Kidney capillary endothelial cell (primary cell): Measurements from ENCODE around the gene LOX.

Experiments
- DNase-seq: peaks from one replicate; pipeline ENCODE4 v3.0.0-alpha.2; 2018; ENCODE audit warnings: low spot score

The LOX gene

DNA sequence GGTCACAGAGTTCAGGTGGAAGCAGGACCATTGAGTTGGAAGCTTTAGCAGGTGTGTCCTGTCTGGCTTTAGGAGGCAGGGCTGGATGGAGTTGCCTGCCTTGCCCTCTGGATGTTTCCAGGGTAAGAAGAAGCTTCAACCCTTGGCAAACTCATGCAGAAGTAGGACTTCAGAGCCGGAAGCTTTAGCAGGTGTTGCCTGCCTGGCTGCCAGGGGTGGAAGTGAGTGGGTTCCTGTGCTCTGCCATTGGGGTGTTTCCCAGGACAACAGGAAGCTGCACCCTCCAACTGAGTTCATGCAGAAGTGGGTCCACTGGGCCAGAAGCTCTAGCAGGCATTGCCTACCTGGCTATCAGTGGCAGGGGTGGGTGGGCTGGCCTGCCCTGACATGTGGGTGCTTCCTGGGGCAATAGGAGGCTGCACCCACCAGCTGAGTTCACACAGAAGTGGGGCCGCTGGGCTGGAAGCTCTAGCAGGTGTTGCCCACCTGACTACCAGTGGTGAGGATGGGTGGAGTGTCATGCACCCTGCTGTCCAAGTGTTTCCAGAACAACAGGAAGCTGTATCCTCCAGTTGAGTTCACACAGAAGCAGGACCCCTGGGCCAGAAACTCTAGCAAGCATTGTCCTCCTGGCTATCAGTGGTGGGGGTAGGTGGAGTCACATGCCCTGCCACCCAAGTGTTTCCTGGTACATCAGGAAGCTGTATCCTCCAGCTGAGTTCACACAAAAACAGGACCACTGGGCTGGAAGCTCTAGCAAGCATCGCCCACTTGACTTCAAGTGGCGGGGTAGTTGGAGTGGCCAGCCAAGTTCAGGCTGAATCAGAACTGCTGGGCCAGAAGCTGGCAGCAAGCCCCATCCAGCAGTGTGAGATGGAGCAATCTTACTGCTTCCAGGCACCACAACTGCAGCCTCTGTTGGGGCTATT lies 24.6 kb downstream of the LOX start:
- DNase-seq, result no peak

DNA sequence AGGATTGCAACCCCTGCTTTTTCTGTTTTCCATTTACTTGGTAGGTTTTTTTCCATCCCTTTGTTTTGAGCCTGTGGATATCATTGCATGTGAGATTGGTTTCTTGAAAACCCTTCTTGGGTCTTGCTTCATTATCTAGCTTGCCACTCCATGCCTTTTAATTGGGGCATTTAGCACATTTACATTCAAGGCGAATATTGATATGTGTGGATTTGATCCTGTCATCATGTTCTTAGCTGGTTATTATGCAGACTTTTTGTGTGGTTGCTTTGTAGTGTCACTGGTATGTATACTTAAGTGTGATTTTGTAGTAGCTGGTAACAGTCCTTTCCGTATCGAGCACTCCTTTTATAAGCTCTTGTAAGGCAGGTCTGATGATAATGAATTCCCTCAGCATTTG lies 26.5 kb downstream of the LOX start:
- DNase-seq, result no peak

GRCh38 chr5:122050959-122051358 lies 27.1 kb downstream of the LOX start:
- no peak for DNase-seq

DNA sequence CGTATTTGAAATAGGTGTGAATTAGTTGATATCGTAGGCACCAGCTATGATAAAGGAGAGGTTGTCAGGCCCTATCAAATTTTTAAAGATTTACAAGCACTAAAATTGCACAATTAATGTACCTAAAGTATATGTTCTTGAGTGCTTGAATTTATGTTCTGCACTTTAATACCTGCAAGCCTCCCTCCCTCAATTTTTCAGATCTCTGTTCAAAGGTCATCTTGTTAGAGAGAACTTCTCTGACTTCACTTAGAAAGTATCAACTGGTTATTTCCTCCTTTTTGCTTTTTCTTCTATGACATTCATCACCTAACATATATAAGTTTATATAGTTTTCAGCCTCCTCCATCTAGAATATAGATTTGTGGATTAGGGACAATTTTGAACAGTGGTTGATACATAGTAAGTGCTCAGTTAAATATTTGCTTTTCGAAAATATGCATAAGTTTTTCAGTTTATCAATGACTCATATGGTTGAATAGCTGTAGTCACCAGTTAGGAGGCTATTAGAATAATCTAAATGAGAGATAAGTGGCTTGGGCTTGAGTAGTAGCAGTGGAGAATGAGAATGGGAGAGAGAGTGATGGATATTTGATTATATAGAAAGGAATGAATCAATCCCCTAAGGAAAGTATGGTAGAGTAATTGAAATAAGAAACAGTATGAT lies 37.3 kb downstream of the LOX start:
- DNase-seq, result no peak

- no peak for DNase-seq
Measured at GRCh38 chr5:122036326-122036725, 41.7 kb downstream of the LOX start.

DNA sequence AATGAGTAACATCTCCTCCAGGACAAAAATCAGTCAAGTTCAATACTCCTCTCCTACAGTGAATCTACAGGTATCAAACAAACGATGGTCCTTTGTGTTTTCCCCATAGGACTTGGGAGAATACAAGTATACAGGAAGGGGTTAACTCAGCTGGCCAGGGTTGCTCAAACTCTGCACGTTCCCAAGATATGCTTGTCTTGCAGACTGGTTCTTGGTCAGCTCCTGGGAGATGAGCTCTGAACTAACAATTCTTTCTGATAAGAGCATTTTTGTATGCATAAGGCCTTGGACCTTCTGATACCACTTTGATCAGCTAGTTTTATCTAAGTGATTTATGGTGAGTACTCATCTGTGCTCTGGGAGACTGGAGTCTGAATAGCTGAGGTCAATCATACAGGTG lies 42.1 kb downstream of the LOX start:
- DNase-seq, result no peak

DNA sequence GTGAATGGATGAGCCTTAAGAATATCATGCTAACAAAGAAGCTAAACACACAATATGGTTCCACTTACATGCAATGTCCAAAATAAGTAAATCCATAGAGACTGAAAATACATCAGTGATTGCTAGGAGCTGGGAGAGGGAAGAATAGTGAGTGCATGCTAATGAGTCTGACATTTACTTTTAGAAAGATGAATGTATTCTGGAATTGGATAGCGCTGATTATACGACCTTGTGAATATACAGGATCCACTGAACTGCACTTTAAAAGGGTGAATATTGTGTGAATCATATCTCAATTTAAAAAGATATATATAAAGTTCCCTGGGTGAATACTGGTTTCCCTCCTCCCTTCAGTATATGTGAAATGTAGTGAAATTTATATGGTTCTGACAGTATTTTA lies 46.2 kb downstream of the LOX start:
- DNase-seq, result no peak

DNA sequence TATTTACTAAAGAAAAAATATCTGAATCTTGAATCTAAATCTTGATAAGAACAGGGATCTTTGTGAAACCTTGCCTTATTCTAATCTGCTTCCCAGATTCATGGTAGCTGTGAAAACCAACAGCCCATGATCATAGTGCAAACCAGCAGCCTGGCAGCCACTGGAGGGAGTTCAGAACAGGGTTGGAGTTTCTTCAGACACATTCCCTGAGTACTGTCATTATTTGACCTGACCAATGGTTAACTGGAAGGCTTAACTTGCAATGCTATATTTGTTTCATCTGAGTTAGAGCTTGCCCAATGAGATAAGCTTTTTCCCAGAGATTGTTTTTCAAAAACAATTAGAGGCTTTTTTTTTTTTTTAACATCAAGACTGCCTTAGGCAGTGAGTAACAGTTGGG lies 47.8 kb downstream of the LOX start:
- DNase-seq, result no peak

- DNase-seq, result no peak
Measured at GRCh38 chr5:122029818-122030217, 48.2 kb downstream of the LOX start.

GRCh38 chr5:122022966-122023365 lies 55.1 kb downstream of the LOX start:
- no peak for DNase-seq

GRCh38 chr5:122019919-122020590 lies 58.0 kb downstream of the LOX start:
- DNase-seq, result no peak

DNA sequence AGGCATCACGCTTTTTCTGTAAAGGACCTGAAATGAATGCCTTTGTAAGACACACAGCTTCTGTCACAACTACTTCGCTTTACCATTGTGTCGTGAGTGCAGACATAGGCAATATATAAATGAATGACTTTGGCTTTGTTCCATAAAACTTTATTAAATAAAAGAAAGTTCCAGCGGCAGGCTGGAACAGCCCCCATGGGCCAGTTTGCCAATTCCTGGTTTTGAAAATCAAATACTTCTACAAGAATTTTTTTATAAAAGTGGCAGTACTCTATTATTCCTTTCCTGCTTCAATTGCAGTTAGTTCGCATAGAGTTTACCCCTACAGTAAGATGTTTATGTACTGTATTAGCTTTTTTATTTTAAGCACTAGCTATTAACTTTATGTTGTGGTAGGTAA lies 62.6 kb downstream of the LOX start:
- DNase-seq, result no peak

DNA sequence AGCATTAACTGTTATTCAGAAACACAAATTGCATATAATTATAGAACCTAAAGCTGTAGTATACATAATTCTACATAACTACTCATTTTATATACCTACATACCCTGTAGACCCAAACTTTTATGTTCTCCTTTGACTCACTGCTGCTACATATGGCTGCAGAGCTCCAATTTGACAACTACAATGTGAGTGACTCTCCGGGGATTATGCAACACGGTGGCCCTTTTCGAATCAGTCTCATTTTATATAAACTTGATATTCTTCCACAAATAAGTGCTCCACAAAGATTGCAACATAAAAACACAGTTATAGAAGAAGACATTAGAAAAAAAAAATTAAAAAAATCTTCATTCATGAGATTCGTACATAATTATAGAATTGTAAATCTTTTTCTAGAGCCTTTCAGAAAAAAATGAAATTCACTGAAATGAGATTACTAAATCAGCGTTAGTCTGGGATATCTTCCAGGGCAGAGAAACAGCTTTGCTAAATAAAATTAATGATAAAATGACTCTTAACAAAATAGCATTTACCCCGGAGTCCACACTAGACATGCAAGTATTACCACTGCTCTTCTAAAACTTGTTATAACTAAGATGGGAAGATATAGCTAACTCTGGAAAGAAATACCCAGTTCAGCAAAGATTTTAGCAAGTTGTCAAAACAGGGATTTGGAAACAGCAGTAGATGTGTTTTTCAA lies 63.7 kb downstream of the LOX start:
- no peak for DNase-seq
